Motor neuron (in vitro differentiated cells): Measurements from ENCODE around the gene SKA2. TPM values are rescaled to one million over a fixed set of nuclear protein-coding genes. Genes with fewer than 3 reads are reported as not detected.

Experiments
- ATAC-seq, 8 experiments: fragments of 200-7000 bp; cut with Tn5 transposase; replicated peaks in 6 of 8; 2 replicates each; pipeline ENCODE4 v1.8.0; 2021; ENCODE audit warnings: mild to moderate bottlenecking in 8 of 8, moderate library complexity in 8 of 8
- H3K27ac ChIP-seq, 2 donors: fragments of 250-450 bp; sonication (Bioruptor Pico); 2 replicates each; pipeline ENCODE4 v1.9.0; 2021; ENCODE audit warnings: antibody characterized with exemption in 2 of 2, mild to moderate bottlenecking in 2 of 2, moderate library complexity in 1 of 2
- H3K4me1 ChIP-seq, 2 donors: fragments of 250-450 bp; sonication (Bioruptor Pico); replicated peaks in 1 of 2; 2 replicates each; pipeline ENCODE4 v1.6.1; 2021; ENCODE audit warnings: antibody characterized with exemption in 2 of 2, mild to moderate bottlenecking in 2 of 2, moderate library complexity in 1 of 2
- H3K4me3 ChIP-seq, 5 donors: fragments of 250-450 bp; sonication (Bioruptor Pico); 2 replicates each; pipeline ENCODE4 v1.9.0; 2021; ENCODE audit warnings: antibody characterized with exemption in 5 of 5, mild to moderate bottlenecking in 5 of 5, moderate library complexity in 4 of 5
- WGBS, 10 experiments: fragments of 450-650 bp; shearing (Covaris generic); methylation state at CpG; one replicate each; pipeline ENCODE4 v1.0.0; 2022; 5-methylcytosine and 5-hydroxymethylcytosine counted together
- in situ Hi-C, 9 experiments: fragments of 400-800 bp; cut with MboI; loops; one replicate each; pipeline ENCODE4 v1.15.0; 2021; ENCODE audit warnings: low sequenced_read_pairs in 9 of 9, low pct_unique_long_range_greater_than_20kb in 2 of 9; ENCODE audit not compliant: unreplicated experiment in 9 of 9
- total RNA-seq, 8 experiments: library from RNA; unstranded; fragments of 300-600 nt; gene quantifications; 2 replicates each; pipeline versions ENCODE4 v1.2.3 to v1.2.4, GENCODE V29; 2022

The SKA2 gene
- total RNA-seq, 8 experiments from 2014 or later, result 8.2 to 162 (median 69.6) TPM

- Histone ChIP-seq H3K4me3 (no peak overlapping the region), H3K27ac (no peak overlapping the region), H3K4me1 (no peaks in the 10 kb centered on the region)
- 83 to 100% (median 100%) methylated on average over 2 to 8 of the region's 33 CpGs; no CpG with 5 or more reads in 5 of the 10 experiments for WGBS, 10 experiments
- no peak for ATAC-seq
- in situ Hi-C loops, result no loop called here
Measured at GRCh38 chr17:59172436-59173004, 17.5 kb upstream of the SKA2 start.

- in situ Hi-C loops, result no loop called here
- Histone ChIP-seq H3K4me1 (peaks cover 8 to 14% of the 10 kb centered on the region in 2 donors), H3K4me3 (no peak overlapping the region), H3K27ac (peak overlapping the region in 1 of 2 donors; percentile 41)
- 33 to 100% (median 60%) methylated on average over 1 to 2 of the region's 2 CpGs; no CpG with 5 or more reads in 1 of the 10 experiments for WGBS, 10 experiments
- peak in 6 of 8 experiments; percentile 17 to 93 (median 62) for ATAC-seq
Measured at GRCh38 chr17:59167571-59168001, 12.6 kb upstream of the SKA2 start.

GRCh38 chr17:59165933-59166342 lies 11.0 kb upstream of the SKA2 start:
- no peak overlapping the region for H3K4me3 ChIP-seq
- WGBS, 10 experiments, result 0 to 100% (median 25%) methylated on average over 1 to 2 of the region's 2 CpGs; no CpG with 5 or more reads in 1 of the 10 experiments
- H3K4me1 ChIP-seq, result peaks cover 14% of the 10 kb centered on the region in 2 donors
- peak; percentile 60 to 97 (median 92) for ATAC-seq
- in situ Hi-C loops, result no loop called here
- H3K27ac ChIP-seq, result peak overlapping the region in 1 of 2 donors; percentile 65

GRCh38 chr17:59161477-59161876 lies 6.5 kb upstream of the SKA2 start:
- 86 to 100% (median 100%) methylated on average over 1 to 2 of the region's 2 CpGs; no CpG with 5 or more reads in 3 of the 10 experiments for WGBS, 10 experiments
- Histone ChIP-seq H3K4me3 (no peak overlapping the region), H3K27ac (no peak overlapping the region), H3K4me1 (peaks cover 5 to 6% of the 10 kb centered on the region in 2 donors)
- no peak for ATAC-seq
- in situ Hi-C loops, result no loop called here

GRCh38 chr17:59160157-59161025 lies 5.4 kb upstream of the SKA2 start:
- H3K4me1 ChIP-seq, result peaks cover under 1 to 6% of the 10 kb centered on the region in 2 donors
- 83 to 100% (median 96%) methylated on average over 2 to 9 of the region's 9 CpGs for WGBS, 10 experiments
- no peak overlapping the region for H3K4me3 ChIP-seq
- in situ Hi-C loops, result no loop called here
- ATAC-seq, result no peak
- H3K27ac ChIP-seq, result no peak overlapping the region

GRCh38 chr17:59155439-59156177 lies 622 bp upstream of the SKA2 start, which contains the start of gene PRR11:
PRR11 (plus strand) TSS chr17:59155746; CDS start chr17:59169753, 14,007 bp downstream.
- Histone ChIP-seq H3K4me3 (peak within 1 kb of the TSS; percentile 67 to 93 (median 77)), H3K27ac (peak within 1 kb of the TSS; percentile 85 to 87), H3K4me1 (peaks cover 0 to 18% of the 10 kb centered on the region in 2 donors)
- peak; percentile 85 to 91 (median 90) for ATAC-seq
- 0 to 20% (median 0%) methylated on average over 1 to 14 of the region's 25 CpGs; no CpG with 5 or more reads in 1 of the 10 experiments for WGBS, 10 experiments
- in situ Hi-C loops, result no loop called here

GRCh38 chr17:59154292-59154720 lies 680 bp downstream of the SKA2 start:
- Histone ChIP-seq H3K27ac (peak overlapping the region; percentile 85 to 87), H3K4me1 (peaks cover 0 to 18% of the 10 kb centered on the region in 2 donors), H3K4me3 (peak overlapping the region; percentile 67 to 93 (median 77))
- WGBS, 10 experiments, result 0 to 3% (median 0%) methylated on average over 4 to 10 of the region's 25 CpGs; no CpG with 5 or more reads in 3 of the 10 experiments
- in situ Hi-C loops, result no loop called here
- no peak for ATAC-seq

- 0 to 57% (median 11%) methylated on average over 1 of the region's 1 CpG; no CpG with 5 or more reads in 1 of the 10 experiments for WGBS, 10 experiments
- in situ Hi-C loops, result no loop called here
- peak overlapping the region; percentile 67 to 93 (median 77) for H3K4me3 ChIP-seq
- H3K4me1 ChIP-seq, result peaks cover 0 to 18% of the 10 kb centered on the region in 2 donors
- ATAC-seq, result no peak
- no peak overlapping the region for H3K27ac ChIP-seq
Measured at GRCh38 chr17:59152925-59153324, 2.1 kb downstream of the SKA2 start.

- 25 to 100% (median 77%) methylated on average over 1 of the region's 1 CpG; no CpG with 5 or more reads in 1 of the 10 experiments for WGBS, 10 experiments
- Histone ChIP-seq H3K4me1 (peaks cover 0 to 18% of the 10 kb centered on the region in 2 donors), H3K27ac (no peak overlapping the region), H3K4me3 (peak overlapping the region; percentile 4 to 25 (median 14))
- in situ Hi-C loops, result no loop called here
- no peak for ATAC-seq
Measured at GRCh38 chr17:59151591-59151990, 3.4 kb downstream of the SKA2 start.

GRCh38 chr17:59151006-59151405 lies 4.0 kb downstream of the SKA2 start:
- 70 to 94% (median 84%) methylated on average over 1 to 5 of the region's 5 CpGs for WGBS, 10 experiments
- H3K4me1 ChIP-seq, result peaks cover 0 to 18% of the 10 kb centered on the region in 2 donors
- ATAC-seq, result no peak
- H3K27ac ChIP-seq, result no peak overlapping the region
- in situ Hi-C loops, result no loop called here
- no peak overlapping the region for H3K4me3 ChIP-seq

- WGBS, 10 experiments, result 86 to 100% (median 95%) methylated on average over 1 to 5 of the region's 5 CpGs; no CpG with 5 or more reads in 2 of the 10 experiments
- Histone ChIP-seq H3K4me3 (no peak overlapping the region), H3K27ac (no peak overlapping the region), H3K4me1 (peaks cover 0 to 18% of the 10 kb centered on the region in 2 donors)
- ATAC-seq, result no peak
- in situ Hi-C loops, result no loop called here
Measured at GRCh38 chr17:59149841-59150511, 5.0 kb downstream of the SKA2 start.

GRCh38 chr17:59149051-59149450 lies 5.9 kb downstream of the SKA2 start:
- Histone ChIP-seq H3K4me3 (no peak overlapping the region), H3K27ac (no peak overlapping the region), H3K4me1 (peaks cover 0 to 18% of the 10 kb centered on the region in 2 donors)
- ATAC-seq, result no peak
- WGBS, 10 experiments, result 76 to 100% (median 94%) methylated on average over 1 to 2 of the region's 2 CpGs; no CpG with 5 or more reads in 4 of the 10 experiments
- in situ Hi-C loops, result no loop called here
